GM12878 (cell line): ENCODE results near the gene FBXO5. TPM values are rescaled to one million over a fixed set of nuclear protein-coding genes. Genes with fewer than 3 reads are reported as not detected.

Experiments used
- ATAC-seq: fragments of 200-7000 bp; cut with Tn5 transposase; 3 replicates; pipeline ENCODE4 v1.9.1; 2020; ENCODE audit warnings: mild to moderate bottlenecking, moderate library complexity
- BruUV-seq: library from RNA; stranded (reverse); fragments of 400-500 nt; replicated peaks from 2 replicates; lab custom pipeline; 2021; lab: Mats Ljungman, UMichigan
- CTCF ChIA-PET: fragments of 300-600 bp; sonication (Branson Sonifier 250); formaldehyde crosslinking; extraction: SDS; loops from one replicate; lab custom pipeline; 2021; ENCODE audit warnings: inconsistent platforms; lab: Yijun Ruan, JAX
- POLR2A ChIA-PET: fragments of 350-600 bp; formaldehyde crosslinking; extraction: SDS; loops from one replicate; lab custom pipeline; 2021; ENCODE audit warnings: inconsistent platforms; lab: Charles Lee
- RAD21 ChIA-PET: fragments of 300-600 bp; sonication (Branson Sonifier 250); formaldehyde crosslinking; loops from one replicate; lab custom pipeline; 2023; ENCODE audit warnings: antibody characterized with exemption; ENCODE audit not compliant: unreplicated experiment; lab: Charles Lee
- SMC1A ChIA-PET: fragments of 300-600 bp; sonication (Branson Sonifier 250); formaldehyde crosslinking; loops from one replicate; lab custom pipeline; 2023; ENCODE audit not compliant: unreplicated experiment, uncharacterized antibody; lab: Charles Lee
- DNase-seq: peaks from one replicate; pipeline ENCODE4 v3.0.0-alpha.2; 2011; ENCODE audit warnings: low read depth, low spot score
- FAIRE-seq: peaks from 3 replicates; lab custom pipeline; 2011; peaks lifted over from hg19 to GRCh38; lab: Jason Lieb, UNC
- H2AFZ ChIP-seq: 2 replicates; pipeline ENCODE4 v1.6.0; 2011; ENCODE audit warnings: low read depth, low read length, control low read depth; ENCODE audit not compliant: control insufficient read depth
- H3K27ac ChIP-seq: 2 replicates; pipeline ENCODE4 v1.5.1; 2011; ENCODE audit warnings: control low read depth; ENCODE audit not compliant: control insufficient read depth, insufficient read depth
- H3K27me3 ChIP-seq, 2 experiments: replicated peaks in 1 of 2; 2 replicates each; pipeline versions ENCODE4 v1.6.0 to v1.6.1; 2011; ENCODE audit warnings: low read length in 1 of 2; ENCODE audit not compliant: control insufficient read depth in 2 of 2, insufficient read depth in 2 of 2
- H3K36me3 ChIP-seq, 2 experiments: 2 replicates each; pipeline ENCODE4 v1.5.1; 2011; ENCODE audit warnings: low read length in 1 of 2; ENCODE audit not compliant: control insufficient read depth in 2 of 2, insufficient read depth in 2 of 2
- H3K4me1 ChIP-seq: 2 replicates; pipeline ENCODE4 v1.6.1; 2011; ENCODE audit warnings: mild to moderate bottlenecking, low read length, moderate library complexity, mixed read lengths; ENCODE audit not compliant: control insufficient read depth, insufficient read depth
- H3K4me2 ChIP-seq: 2 replicates; pipeline ENCODE4 v1.6.0; 2011; ENCODE audit warnings: control low read depth; ENCODE audit not compliant: control insufficient read depth, insufficient read depth
- H3K4me3 ChIP-seq: fragments of 200-600 bp; sonication (generic); 2 replicates; pipeline ENCODE4 v1.5.1; 2016
- H3K79me2 ChIP-seq: 2 replicates; pipeline ENCODE4 v1.6.0; 2011; ENCODE audit warnings: low read length; ENCODE audit not compliant: control insufficient read depth, insufficient read depth
- H3K9ac ChIP-seq: 2 replicates; pipeline ENCODE4 v1.8.0; 2011; ENCODE audit warnings: low read length, control low read depth, mixed read lengths; ENCODE audit not compliant: control insufficient read depth, insufficient read depth
- H3K9me3 ChIP-seq: replicated peaks from 3 replicates; pipeline ENCODE4 v1.5.1; 2011; ENCODE audit warnings: mild to moderate bottlenecking, low read length; ENCODE audit not compliant: control insufficient read depth, insufficient read depth
- H4K20me1 ChIP-seq: 2 replicates; pipeline ENCODE4 v1.6.0; 2011; ENCODE audit not compliant: control insufficient read depth, insufficient read depth
- BRCA1 ChIP-seq: IDR thresholded peaks from 2 replicates; pipeline ENCODE4 v1.6.1; 2011; ENCODE audit warnings: low read depth, low read length, improper control_type of control experiment
- CREM ChIP-seq: IDR thresholded peaks from 2 replicates; pipeline ENCODE4 v1.6.1; 2014; ENCODE audit warnings: antibody characterized with exemption, low read depth
- EGR1 ChIP-seq, 2 experiments: IDR thresholded peaks; 1 replicate in 1 of 2; 2 replicates in 1 of 2; pipeline ENCODE4 v1.6.1; 2011 to 2012; ENCODE audit warnings: low read depth in 2 of 2, low read length in 2 of 2, borderline replicate concordance in 1 of 2, mild to moderate bottlenecking in 1 of 2, moderate library complexity in 1 of 2
- FOXM1 ChIP-seq: IDR thresholded peaks from 2 replicates; pipeline ENCODE4 v1.6.1; 2012; ENCODE audit warnings: low read depth, mild to moderate bottlenecking, inconsistent platforms, low read length, moderate library complexity
- JUNB ChIP-seq: IDR thresholded peaks from 2 replicates; pipeline ENCODE4 v1.6.1; 2016; ENCODE audit warnings: antibody characterized with exemption, mild to moderate bottlenecking
- NR2F1 ChIP-seq: fragments of 450-650 bp; conservative IDR thresholded peaks from 2 replicates; pipeline ENCODE4 v1.6.1; 2017; ENCODE audit warnings: mild to moderate bottlenecking
- RAD21 ChIP-seq: IDR thresholded peaks from 2 replicates; pipeline ENCODE4 v1.6.1; 2011; ENCODE audit warnings: mild to moderate bottlenecking, low read depth, low read length, moderate library complexity; ENCODE audit not compliant: insufficient read depth
- SMC3 ChIP-seq: IDR thresholded peaks from 2 replicates; pipeline ENCODE4 v1.6.1; 2011; ENCODE audit warnings: low read length, improper control_type of control experiment, borderline replicate concordance
- TCF7 ChIP-seq: IDR thresholded peaks from 2 replicates; pipeline ENCODE4 v1.6.1; 2014; ENCODE audit warnings: antibody characterized with exemption, borderline replicate concordance
- WRNIP1 ChIP-seq: IDR thresholded peaks from 2 replicates; pipeline ENCODE4 v1.6.1; 2011; ENCODE audit warnings: low read depth, low read length, improper control_type of control experiment, borderline replicate concordance
- ZNF274 ChIP-seq: IDR thresholded peaks from one replicate; pipeline ENCODE4 v1.8.0; 2011; ENCODE audit not compliant: insufficient read length, insufficient read depth
- WGBS: methylation state at CpG from one replicate; pipeline ENCODE4 v1.1.6; 2016; ENCODE audit warnings: low lambda C conversion rate; ENCODE audit not compliant: insufficient replicate concordance, insufficient coverage; ENCODE audit errors: missing lambda C conversion rate; 5-methylcytosine and 5-hydroxymethylcytosine counted together
- in situ Hi-C: fragments of 300-500 bp; cut with MboI; formaldehyde crosslinking; loops from 9 replicates; pipeline ENCODE4 v1.14.3; 2018; ENCODE audit warnings: mixed read lengths
- intact Hi-C: fragments of 100-400 bp; cut with micrococcal nuclease; formaldehyde crosslinking; loops from one replicate; pipeline ENCODE4 v1.14.2; 2022; ENCODE audit not compliant: unreplicated experiment
- polyA plus RNA-seq, 11 experiments: library from polyadenylated mRNA; depleted of rRNA in 4 of 11; unstranded in 6 of 11; stranded (reverse) in 5 of 11; fragments of >200 nt; fragmentation: Nextera tagmentation in 4 of 11; fragmentation: Illumina TruSeq in 1 of 11; extraction: Ambion mirVana in 4 of 11; extraction: Trizol in 1 of 11; gene quantifications; 1 replicate in 1 of 11; 2 replicates in 10 of 11; pipeline versions ENCODE4 v1.2.1 to v1.2.3, GENCODE V29; 2011 to 2016; ENCODE audit warnings: inconsistent platforms in 2 of 11, missing spikeins in 2 of 11, low read depth in 1 of 11
- total RNA-seq, 4 experiments: library from RNA; depleted of rRNA in 3 of 4; stranded (reverse); fragments of >200 nt in 3 of 4; fragmentation: Illumina TruSeq in 1 of 4; extraction: Trizol in 1 of 4; gene quantifications; 2 replicates each; pipeline versions ENCODE4 v1.2.1 to v1.2.3, GENCODE V29; 2013 to 2021
- TF ChIP-seq, protein P1 (sequence below), 3 experiments: IDR thresholded peaks in 2 of 3; conservative IDR thresholded peaks in 1 of 3; 2 replicates each; pipeline ENCODE4 v1.5.1; 2011; ENCODE audit warnings: low read depth in 3 of 3, low read length in 3 of 3, mild to moderate bottlenecking in 3 of 3, control low read depth in 2 of 3, moderate library complexity in 2 of 3, inconsistent platforms in 1 of 3, mixed read lengths in 1 of 3; ENCODE audit not compliant: control insufficient read depth in 2 of 3, insufficient read depth in 1 of 3; ENCODE audit errors: extremely low read depth in 1 of 3

The FBXO5 gene
- total and polyA plus RNA-seq, 10 of the 15 experiments (the other 5 are each of a cell fraction or from before 2014, with no cell fraction given): 13.6 to 62.2 (median 37.7) TPM

DNA sequence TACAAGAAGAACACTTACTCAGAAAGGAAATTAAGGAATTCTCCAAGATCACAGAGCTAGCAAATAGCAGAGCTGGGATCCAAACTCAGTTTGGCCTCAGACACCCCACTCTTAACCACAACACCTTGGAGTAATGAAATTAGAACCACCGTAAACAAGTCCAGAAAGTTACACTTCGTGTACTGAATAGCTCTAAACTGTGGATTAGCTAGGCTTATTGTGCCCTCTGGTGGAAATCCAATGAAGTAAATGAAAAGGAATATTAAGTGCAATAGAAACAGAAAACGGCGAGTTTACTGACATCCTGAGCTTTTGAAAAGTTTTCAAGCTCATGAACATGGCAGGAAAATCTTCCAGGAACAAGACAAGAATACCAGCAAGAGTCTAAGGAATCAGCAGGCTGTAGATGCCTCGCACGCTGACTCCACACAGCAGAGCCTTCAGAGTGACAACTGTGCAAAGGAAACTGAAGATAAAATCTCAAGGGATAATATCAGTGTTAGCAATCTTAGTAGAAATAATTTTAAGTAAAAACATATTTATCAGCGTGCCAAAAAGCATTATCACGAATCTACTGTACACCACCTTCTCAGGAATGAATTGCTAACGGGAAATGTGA, 34.6 kb downstream of the FBXO5 start:
- Histone ChIP-seq H4K20me1 (no peaks in the 10 kb centered on the region), H3K27me3 (no peaks in the 10 kb centered on the region), H3K27ac (no peak overlapping the region), H3K4me2 (no peak overlapping the region), H3K4me1 (no peaks in the 10 kb centered on the region), H3K79me2 (no peaks in the 10 kb centered on the region), H3K36me3 (no peaks in the 10 kb centered on the region), H3K4me3 (no peak overlapping the region), H3K9ac (no peak overlapping the region), H3K9me3 (no peaks in the 10 kb centered on the region), H2AFZ (peak overlapping the region; percentile 6)
- RAD21 ChIA-PET: interaction anchor here (0.7 to 1.3 kb wide), 8 partner anchors 30 to 391 kb away, joined by 3 to 6 read pairs (median 3); no protein-coding TSS in a partner anchor
- no peak for DNase-seq
- WGBS: 27% methylated on average over 9 of the region's 9 CpGs
- intact Hi-C loops (loop anchor here (1.0 to 2.0 kb wide), 2 partner anchors 84 to 199 kb away; no protein-coding TSS in a partner anchor), in situ Hi-C loops (loop anchor here (5.0 kb wide), 1 partner anchor 91 kb away; no protein-coding TSS in a partner anchor)
- CTCF ChIA-PET: interaction anchor here (0.6 to 3.4 kb wide), 46 partner anchors 8 to 1258 kb away, joined by 3 to 38 read pairs (median 3); no protein-coding TSS in a partner anchor
- BruUV-seq: no TSS peak
- TF ChIP-seq EGR1 (IDR thresholded peaks at IDR 0.05; ENCODE audit: borderline replicate concordance in 1 of 2, low read depth in 2 of 2, low read length in 2 of 2) (no peak), JUNB (no peak), NR2F1 (no peak), TCF7 (no peak), CREM (no peak), RAD21 (peak; percentile 79), FOXM1 (no peak), ZNF274 (no peak), SMC3 (peak; percentile 56; the same call in 1 of the 2 replicates), WRNIP1 (no peak), BRCA1 (no peak)
- TF ChIP-seq, protein P1, sequence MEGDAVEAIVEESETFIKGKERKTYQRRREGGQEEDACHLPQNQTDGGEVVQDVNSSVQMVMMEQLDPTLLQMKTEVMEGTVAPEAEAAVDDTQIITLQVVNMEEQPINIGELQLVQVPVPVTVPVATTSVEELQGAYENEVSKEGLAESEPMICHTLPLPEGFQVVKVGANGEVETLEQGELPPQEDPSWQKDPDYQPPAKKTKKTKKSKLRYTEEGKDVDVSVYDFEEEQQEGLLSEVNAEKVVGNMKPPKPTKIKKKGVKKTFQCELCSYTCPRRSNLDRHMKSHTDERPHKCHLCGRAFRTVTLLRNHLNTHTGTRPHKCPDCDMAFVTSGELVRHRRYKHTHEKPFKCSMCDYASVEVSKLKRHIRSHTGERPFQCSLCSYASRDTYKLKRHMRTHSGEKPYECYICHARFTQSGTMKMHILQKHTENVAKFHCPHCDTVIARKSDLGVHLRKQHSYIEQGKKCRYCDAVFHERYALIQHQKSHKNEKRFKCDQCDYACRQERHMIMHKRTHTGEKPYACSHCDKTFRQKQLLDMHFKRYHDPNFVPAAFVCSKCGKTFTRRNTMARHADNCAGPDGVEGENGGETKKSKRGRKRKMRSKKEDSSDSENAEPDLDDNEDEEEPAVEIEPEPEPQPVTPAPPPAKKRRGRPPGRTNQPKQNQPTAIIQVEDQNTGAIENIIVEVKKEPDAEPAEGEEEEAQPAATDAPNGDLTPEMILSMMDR (IDR thresholded peaks at IDR 0.05 in 2 of 3, conservative IDR thresholded peaks at IDR 0.05 in 1 of 3; ENCODE audit: control insufficient read depth in 2 of 3, extremely low read depth in 1 of 3, insufficient read depth in 1 of 3, low read depth in 3 of 3, low read length in 3 of 3): peak; percentile 54 to 62 (median 60)
- FAIRE-seq: peak; percentile 49
- SMC1A ChIA-PET: interaction anchor here (0.7 to 1.9 kb wide), 14 partner anchors 10 to 396 kb away, joined by 3 to 10 read pairs (median 4); no protein-coding TSS in a partner anchor
- POLR2A ChIA-PET: no interaction called here
- peak; percentile 91 for ATAC-seq
